Adipocyte (in vitro differentiated cells): Measurements from ENCODE around the gene WRNIP1.
A peak's percentile ranks its signal among the peaks of the same experiment; 100 is the strongest.

Experiments used
- DNase-seq: peaks from one replicate; pipeline ENCODE4 v3.0.0-alpha.2; 2015; ENCODE audit warnings: low read depth
- H3K27me3 ChIP-seq: replicated peaks from 2 replicates; pipeline ENCODE4 v1.7.0; 2013; ENCODE audit warnings: mild to moderate bottlenecking, low read length, moderate library complexity; ENCODE audit not compliant: control insufficient read depth, insufficient read depth
- H3K36me3 ChIP-seq: 2 replicates; pipeline ENCODE4 v1.7.0; 2013; ENCODE audit warnings: low read length, mild to moderate bottlenecking, moderate library complexity; ENCODE audit not compliant: control insufficient read depth, insufficient read depth, severe bottlenecking
- H3K4me1 ChIP-seq: 2 replicates; pipeline ENCODE4 v1.7.0; 2013; ENCODE audit warnings: mild to moderate bottlenecking, low read length, moderate library complexity; ENCODE audit not compliant: control insufficient read depth, insufficient read depth
- H3K4me3 ChIP-seq: 2 replicates; pipeline ENCODE4 v1.7.0; 2013; ENCODE audit warnings: mild to moderate bottlenecking, low read length, moderate library complexity
- H3K9ac ChIP-seq: 2 replicates; pipeline ENCODE4 v1.7.0; 2013; ENCODE audit warnings: mild to moderate bottlenecking, low read length, moderate library complexity
- H3K9me3 ChIP-seq: 2 replicates; pipeline ENCODE4 v1.7.0; 2013; ENCODE audit warnings: mild to moderate bottlenecking, low read length, moderate library complexity; ENCODE audit not compliant: control insufficient read depth

WRNIP1 gene

GRCh38 chr6:2777249-2777648 is 12.1 kb downstream of the WRNIP1 start:
- Histone ChIP-seq H3K9me3 (no peaks in the 10 kb centered on the region), H3K4me3 (no peak overlapping the region), H3K9ac (no peak overlapping the region), H3K4me1 (peaks cover 8% of the 10 kb centered on the region), H3K36me3 (peaks cover 32% of the 10 kb centered on the region), H3K27me3 (no peaks in the 10 kb centered on the region)
- no peak for DNase-seq

- DNase-seq = no peak
- H3K27me3 ChIP-seq = no peaks in the 10 kb centered on the region
- no peaks in the 10 kb centered on the region for H3K9me3 ChIP-seq
- H3K9ac ChIP-seq = no peak overlapping the region
- peaks cover 45% of the 10 kb centered on the region for H3K36me3 ChIP-seq
- H3K4me3 ChIP-seq = no peak overlapping the region
- no peaks in the 10 kb centered on the region for H3K4me1 ChIP-seq
Observed at GRCh38 chr6:2780102-2780737, 15.0 kb downstream of the WRNIP1 start.

GRCh38 chr6:2781685-2782355 is 16.6 kb downstream of the WRNIP1 start:
- Histone ChIP-seq H3K9ac (no peak overlapping the region), H3K4me1 (no peaks in the 10 kb centered on the region), H3K4me3 (no peak overlapping the region), H3K27me3 (no peaks in the 10 kb centered on the region), H3K9me3 (no peaks in the 10 kb centered on the region), H3K36me3 (peaks cover 45% of the 10 kb centered on the region)
- DNase-seq = no peak

- Histone ChIP-seq H3K9ac (no peak overlapping the region), H3K4me1 (no peaks in the 10 kb centered on the region), H3K9me3 (no peaks in the 10 kb centered on the region), H3K36me3 (peaks cover 45% of the 10 kb centered on the region), H3K27me3 (no peaks in the 10 kb centered on the region), H3K4me3 (no peak overlapping the region)
- no peak for DNase-seq
Observed at GRCh38 chr6:2782356-2782708, 17.1 kb downstream of the WRNIP1 start.

GRCh38 chr6:2782825-2783187 is 17.6 kb downstream of the WRNIP1 start:
- Histone ChIP-seq H3K4me3 (no peak overlapping the region), H3K27me3 (no peaks in the 10 kb centered on the region), H3K9ac (no peak overlapping the region), H3K4me1 (no peaks in the 10 kb centered on the region), H3K36me3 (peaks cover 45% of the 10 kb centered on the region), H3K9me3 (no peaks in the 10 kb centered on the region)
- no peak for DNase-seq

- H3K36me3 ChIP-seq = peaks cover 45% of the 10 kb centered on the region
- no peaks in the 10 kb centered on the region for H3K9me3 ChIP-seq
- no peak overlapping the region for H3K4me3 ChIP-seq
- no peaks in the 10 kb centered on the region for H3K27me3 ChIP-seq
- DNase-seq = no peak
- no peaks in the 10 kb centered on the region for H3K4me1 ChIP-seq
- H3K9ac ChIP-seq = no peak overlapping the region
Observed at GRCh38 chr6:2783188-2783963, 18.2 kb downstream of the WRNIP1 start.

GRCh38 chr6:2784061-2784460 is 18.9 kb downstream of the WRNIP1 start:
- Histone ChIP-seq H3K27me3 (no peaks in the 10 kb centered on the region), H3K4me3 (no peak overlapping the region), H3K4me1 (peaks cover 3% of the 10 kb centered on the region), H3K9ac (no peak overlapping the region), H3K9me3 (no peaks in the 10 kb centered on the region), H3K36me3 (peaks cover 41% of the 10 kb centered on the region)
- DNase-seq = no peak

- DNase-seq = no peak
- no peaks in the 10 kb centered on the region for H3K27me3 ChIP-seq
- peaks cover 8% of the 10 kb centered on the region for H3K4me1 ChIP-seq
- H3K9me3 ChIP-seq = no peaks in the 10 kb centered on the region
- H3K9ac ChIP-seq = no peak overlapping the region
- H3K36me3 ChIP-seq = peaks cover 33% of the 10 kb centered on the region
- H3K4me3 ChIP-seq = no peak overlapping the region
Observed at GRCh38 chr6:2784930-2785329, 19.7 kb downstream of the WRNIP1 start.

- DNase-seq = no peak
- Histone ChIP-seq H3K36me3 (peaks cover 19% of the 10 kb centered on the region), H3K4me3 (no peak overlapping the region), H3K27me3 (no peaks in the 10 kb centered on the region), H3K4me1 (peaks cover 18% of the 10 kb centered on the region), H3K9me3 (no peaks in the 10 kb centered on the region), H3K9ac (no peak overlapping the region)
Observed at GRCh38 chr6:2786269-2786668, 21.1 kb downstream of the WRNIP1 start.

GRCh38 chr6:2790588-2791449 is 25.6 kb downstream of the WRNIP1 start:
- Histone ChIP-seq H3K9me3 (no peaks in the 10 kb centered on the region), H3K9ac (peak overlapping the region; percentile 80), H3K27me3 (no peaks in the 10 kb centered on the region), H3K36me3 (no peaks in the 10 kb centered on the region), H3K4me1 (peaks cover 37% of the 10 kb centered on the region), H3K4me3 (peak overlapping the region; percentile 71)
- peak; percentile 93 for DNase-seq

- no peaks in the 10 kb centered on the region for H3K27me3 ChIP-seq
- H3K9me3 ChIP-seq = no peaks in the 10 kb centered on the region
- H3K4me3 ChIP-seq = peak overlapping the region; percentile 71
- peaks cover 40% of the 10 kb centered on the region for H3K4me1 ChIP-seq
- no peaks in the 10 kb centered on the region for H3K36me3 ChIP-seq
- DNase-seq = no peak
- H3K9ac ChIP-seq = peak overlapping the region; percentile 80
Observed at GRCh38 chr6:2791450-2791974, 26.3 kb downstream of the WRNIP1 start.
